Smooth muscle cell (in vitro differentiated cells): Measurements from ENCODE around the gene ATP6V0E1. TPM values are rescaled to one million over a fixed set of nuclear protein-coding genes. Genes with fewer than 3 reads are reported as not detected.
A peak's percentile ranks its signal among the peaks of the same experiment; 100 is the strongest.

Source experiments
- DNase-seq: peaks from one replicate; lab custom pipeline; 2025; ENCODE audit not compliant: unreplicated experiment; lab: John Stamatoyannopoulos, UW
- H2AFZ ChIP-seq: fragments of 200-600 bp; sonication (generic); 2 replicates; pipeline ENCODE4 v1.6.0; 2016; ENCODE audit warnings: antibody characterized with exemption, low read depth, mild to moderate bottlenecking
- H3F3A ChIP-seq: fragments of 200-600 bp; sonication (generic); 2 replicates; pipeline ENCODE4 v1.6.0; 2017; ENCODE audit warnings: antibody characterized with exemption, low read depth
- H3K27ac ChIP-seq: fragments of 200-600 bp; sonication (generic); 2 replicates; pipeline ENCODE4 v1.5.1; 2016; ENCODE audit warnings: low read depth, mild to moderate bottlenecking
- H3K27me3 ChIP-seq: fragments of 200-600 bp; sonication (generic); 2 replicates; pipeline ENCODE4 v1.6.1; 2016; ENCODE audit warnings: low read depth, mild to moderate bottlenecking
- H3K36me3 ChIP-seq: fragments of 200-600 bp; sonication (generic); 2 replicates; pipeline ENCODE4 v1.5.1; 2016; ENCODE audit warnings: low read depth
- H3K4me1 ChIP-seq: fragments of 200-600 bp; sonication (generic); 2 replicates; pipeline ENCODE4 v1.5.1; 2016; ENCODE audit warnings: low read depth
- H3K4me2 ChIP-seq: fragments of 200-600 bp; sonication (generic); 2 replicates; pipeline ENCODE4 v1.6.0; 2016; ENCODE audit warnings: mild to moderate bottlenecking
- H3K4me3 ChIP-seq: fragments of 200-600 bp; sonication (generic); 2 replicates; pipeline ENCODE4 v1.5.1; 2016; ENCODE audit warnings: mild to moderate bottlenecking
- H3K79me2 ChIP-seq: fragments of 200-600 bp; sonication (generic); 2 replicates; pipeline ENCODE4 v1.6.0; 2016; ENCODE audit warnings: low read depth, mild to moderate bottlenecking
- H3K9ac ChIP-seq: fragments of 200-600 bp; sonication (generic); 2 replicates; pipeline ENCODE4 v1.6.0; 2016; ENCODE audit warnings: low read depth
- H3K9me3 ChIP-seq: fragments of 200-600 bp; sonication (generic); replicated peaks from 2 replicates; pipeline ENCODE4 v1.5.1; 2016; ENCODE audit warnings: low read depth
- H4K20me1 ChIP-seq: fragments of 200-600 bp; sonication (generic); 2 replicates; pipeline ENCODE4 v1.6.0; 2016; ENCODE audit warnings: low read depth
- CTCF ChIP-seq: fragments of 200-600 bp; sonication (generic); IDR thresholded peaks from 2 replicates; pipeline ENCODE4 v1.5.1; 2017; ENCODE audit warnings: borderline replicate concordance, mild to moderate bottlenecking, antibody characterized with exemption; ENCODE audit not compliant: insufficient read depth, poor library complexity, severe bottlenecking
- WGBS: methylation state at CpG from one replicate; pipeline ENCODE4 v1.1.7; 2016; ENCODE audit warnings: low lambda C conversion rate; 5-methylcytosine and 5-hydroxymethylcytosine counted together
- polyA plus RNA-seq: library from polyadenylated mRNA; unstranded; fragments of >200 nt; fragmentation: Nextera tagmentation; extraction: Ambion mirVana; gene quantifications from 2 replicates; pipeline ENCODE4 v1.2.1, GENCODE V29; 2016
- total RNA-seq: library from RNA; depleted of rRNA; stranded (reverse); fragments of >200 nt; gene quantifications from 2 replicates; pipeline ENCODE4 v1.2.3, GENCODE V29; 2014

ATP6V0E1 gene
- total RNA-seq (201 and 247 TPM in 2 replicates), polyA plus RNA-seq (431 and 445 TPM in 2 replicates)

DNA sequence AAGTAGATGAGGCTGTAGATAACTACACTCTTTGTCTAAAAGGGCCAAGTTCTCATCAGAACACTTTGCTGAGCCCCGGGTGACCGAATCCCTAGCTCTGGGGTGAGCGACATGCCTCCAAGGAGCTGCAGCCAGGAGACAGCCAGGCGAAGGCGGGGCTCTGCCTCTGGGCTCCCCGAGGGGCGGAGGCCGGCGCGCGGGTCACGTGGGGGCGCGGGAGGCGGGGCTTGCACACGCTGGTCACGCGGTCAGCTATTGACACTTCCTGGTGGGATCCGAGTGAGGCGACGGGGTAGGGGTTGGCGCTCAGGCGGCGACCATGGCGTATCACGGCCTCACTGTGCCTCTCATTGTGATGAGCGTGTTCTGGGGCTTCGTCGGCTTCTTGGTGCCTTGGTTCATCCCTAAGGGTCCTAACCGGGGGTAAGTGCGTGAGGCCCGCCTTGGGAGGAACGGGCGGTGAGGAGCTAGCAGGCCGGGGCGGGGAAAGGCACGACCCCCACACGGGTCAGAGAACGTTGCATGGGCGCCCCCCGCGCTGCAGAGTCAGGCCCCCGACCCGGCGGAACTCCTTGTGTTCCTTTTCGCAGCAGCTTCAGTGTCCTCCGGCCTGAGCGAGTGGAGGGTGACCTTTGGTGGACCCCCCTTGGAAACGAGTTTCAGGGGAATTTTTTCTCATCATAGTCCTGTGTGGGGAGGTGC, at the start of gene ATP6V0E1:
ATP6V0E1 (plus strand) TSS at position 230 of the 702 bp plus-strand sequence; CDS start at position 320, 90 bp downstream.
- Histone ChIP-seq H3K79me2 (peaks cover 43% of the 10 kb centered on the region), H3K9ac (peak within 1 kb of the TSS; percentile 91), H3F3A (no peaks in the 10 kb centered on the region), H2AFZ (peak within 1 kb of the TSS; percentile 81), H3K4me3 (peak within 1 kb of the TSS; percentile 73), H4K20me1 (peaks cover 20% of the 10 kb centered on the region), H3K27me3 (no peaks in the 10 kb centered on the region), H3K4me2 (peak within 1 kb of the TSS; percentile 93), H3K4me1 (no peaks in the 10 kb centered on the region), H3K27ac (peak within 1 kb of the TSS; percentile 83), H3K9me3 (no peaks in the 10 kb centered on the region), H3K36me3 (no peaks in the 10 kb centered on the region)
- WGBS: 1% methylated on average over 48 of the region's 49 CpGs
- no peak for TF ChIP-seq CTCF
- DNase-seq: peak; percentile 89

- TF ChIP-seq CTCF: no peak
- no peak for DNase-seq
- no peaks in the 10 kb centered on the region for H3K4me1 ChIP-seq
- H3K9ac ChIP-seq: no peak overlapping the region
- no peak overlapping the region for H3K27ac ChIP-seq
- H3K4me2 ChIP-seq: no peak overlapping the region
- H2AFZ ChIP-seq: no peak overlapping the region
- no peaks in the 10 kb centered on the region for H3K9me3 ChIP-seq
- no peaks in the 10 kb centered on the region for H3F3A ChIP-seq
- H3K36me3 ChIP-seq: peaks cover 2% of the 10 kb centered on the region
- no peaks in the 10 kb centered on the region for H3K27me3 ChIP-seq
- H3K79me2 ChIP-seq: no peaks in the 10 kb centered on the region
- no peaks in the 10 kb centered on the region for H4K20me1 ChIP-seq
- H3K4me3 ChIP-seq: no peak overlapping the region
- WGBS: 89% methylated on average over 14 of the region's 14 CpGs
Measured at GRCh38 chr5:172935096-172935495, 48.5 kb upstream of the ATP6V0E1 start.

DNA sequence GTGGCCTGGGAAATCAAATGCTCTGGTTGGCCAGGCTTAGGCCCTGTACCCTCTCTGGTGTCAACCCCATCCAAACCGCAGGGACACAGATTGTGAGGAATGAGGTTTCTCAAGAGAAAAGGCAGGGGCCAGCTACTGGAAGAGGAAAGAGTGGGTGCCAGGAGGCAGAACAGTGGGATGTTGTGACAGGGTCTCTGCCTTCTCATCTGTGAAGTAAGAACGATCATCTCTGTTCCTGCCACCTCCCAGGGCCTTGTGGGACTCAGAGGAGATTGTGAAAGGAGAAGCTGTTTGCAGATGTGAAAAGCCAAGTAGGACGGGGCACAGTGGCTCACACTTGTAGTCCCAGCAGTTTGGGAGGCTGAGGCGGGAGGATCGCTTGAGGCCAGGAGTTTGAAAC, 47.2 kb upstream of the ATP6V0E1 start:
- Histone ChIP-seq H3K9me3 (no peaks in the 10 kb centered on the region), H3K36me3 (peaks cover 2% of the 10 kb centered on the region), H4K20me1 (no peaks in the 10 kb centered on the region), H3K4me3 (no peak overlapping the region), H3F3A (no peaks in the 10 kb centered on the region), H3K9ac (no peak overlapping the region), H3K27ac (no peak overlapping the region), H3K27me3 (no peaks in the 10 kb centered on the region), H2AFZ (no peak overlapping the region), H3K79me2 (no peaks in the 10 kb centered on the region), H3K4me2 (no peak overlapping the region), H3K4me1 (no peaks in the 10 kb centered on the region)
- no peak for TF ChIP-seq CTCF
- WGBS: 97% methylated on average over 5 of the region's 5 CpGs
- DNase-seq: no peak

GRCh38 chr5:172939071-172939470, 44.5 kb upstream of the ATP6V0E1 start:
- H3K4me2 ChIP-seq: no peak overlapping the region
- no peak overlapping the region for H3K4me3 ChIP-seq
- DNase-seq: no peak
- H3K9ac ChIP-seq: no peak overlapping the region
- no peaks in the 10 kb centered on the region for H3K27me3 ChIP-seq
- no peaks in the 10 kb centered on the region for H4K20me1 ChIP-seq
- H3K36me3 ChIP-seq: peaks cover 2% of the 10 kb centered on the region
- no peak overlapping the region for H2AFZ ChIP-seq
- peak; percentile 23 for TF ChIP-seq CTCF
- H3K27ac ChIP-seq: no peak overlapping the region
- no peaks in the 10 kb centered on the region for H3K79me2 ChIP-seq
- no peaks in the 10 kb centered on the region for H3K4me1 ChIP-seq
- peaks cover 8% of the 10 kb centered on the region for H3F3A ChIP-seq
- no peaks in the 10 kb centered on the region for H3K9me3 ChIP-seq
- 88% methylated on average over 10 of the region's 10 CpGs for WGBS
